GM12891 (cell line): ENCODE results near the gene ZNF217.
"Not testable (repeated sequence)": the region's sequence is repeated elsewhere in the genome, so short reads cannot be mapped to it uniquely, and the experiment has no call there.

ENCODE experiments used
- DNase-seq: peaks from one replicate; pipeline ENCODE4 v3.0.0; 2011; ENCODE audit warnings: low spot score; ENCODE audit not compliant: insufficient read length
- FAIRE-seq: peaks from 2 replicates; lab custom pipeline; 2011; peaks lifted over from hg19 to GRCh38; lab: Jason Lieb, UNC
- PAX5 ChIP-seq: IDR thresholded peaks from 2 replicates; pipeline ENCODE4 v1.6.1; 2011; ENCODE audit warnings: low read length, moderate library complexity, mild to moderate bottlenecking; ENCODE audit not compliant: insufficient read depth, severe bottlenecking
- POLR2A ChIP-seq: IDR thresholded peaks from 2 replicates; pipeline ENCODE4 v1.6.1; 2011; ENCODE audit warnings: low read depth, low read length, control low read depth
- POLR2AphosphoS5 ChIP-seq: IDR thresholded peaks from 2 replicates; pipeline ENCODE4 v1.6.1; 2011; ENCODE audit warnings: low read depth, low read length, control low read depth
- POU2F2 ChIP-seq: IDR thresholded peaks from 2 replicates; pipeline ENCODE4 v1.6.1; 2011; ENCODE audit warnings: low read depth, mild to moderate bottlenecking, control low read depth, low read length, moderate library complexity
- SPI1 ChIP-seq: IDR thresholded peaks from 2 replicates; pipeline ENCODE4 v1.6.1; 2011; ENCODE audit warnings: low read depth, low read length, control low read depth
- TAF1 ChIP-seq: IDR thresholded peaks from 2 replicates; pipeline ENCODE4 v1.6.1; 2011; ENCODE audit warnings: low read depth, low read length, control low read depth

ZNF217 gene

GRCh38 chr20:53621482-53622246 lies 28.0 kb upstream of the ZNF217 start:
- FAIRE-seq (peak; percentile 23), DNase-seq (no peak)
- TF ChIP-seq POU2F2 (no peak), SPI1 (peak; percentile 51)

DNA sequence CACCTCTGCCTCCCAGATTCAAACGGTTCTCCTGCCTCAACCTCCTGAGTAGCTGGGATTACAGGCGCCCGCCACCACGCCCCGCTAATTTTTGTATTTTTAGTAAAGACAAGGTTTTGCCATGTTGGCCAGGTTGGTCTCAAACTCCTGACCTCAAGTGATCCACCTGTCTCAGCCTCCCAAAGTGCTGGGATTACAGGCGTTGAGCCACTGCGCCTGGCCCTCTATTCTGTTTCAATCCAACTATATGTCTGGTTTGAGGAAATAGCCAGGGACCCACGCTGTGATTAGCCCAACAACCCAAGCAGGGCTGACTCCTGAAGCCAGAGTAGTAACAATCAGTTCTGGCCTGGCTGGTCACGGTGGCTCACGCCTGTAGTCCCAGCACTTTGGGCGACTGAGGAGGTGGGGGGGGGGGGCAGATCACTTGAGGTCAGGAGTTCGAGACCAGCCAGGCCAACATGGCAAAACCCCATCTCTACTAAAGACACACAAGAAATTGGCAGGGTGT lies 24.9 kb upstream of the ZNF217 start:
- FAIRE-seq, DNase-seq: not testable (repeated sequence)

DNA sequence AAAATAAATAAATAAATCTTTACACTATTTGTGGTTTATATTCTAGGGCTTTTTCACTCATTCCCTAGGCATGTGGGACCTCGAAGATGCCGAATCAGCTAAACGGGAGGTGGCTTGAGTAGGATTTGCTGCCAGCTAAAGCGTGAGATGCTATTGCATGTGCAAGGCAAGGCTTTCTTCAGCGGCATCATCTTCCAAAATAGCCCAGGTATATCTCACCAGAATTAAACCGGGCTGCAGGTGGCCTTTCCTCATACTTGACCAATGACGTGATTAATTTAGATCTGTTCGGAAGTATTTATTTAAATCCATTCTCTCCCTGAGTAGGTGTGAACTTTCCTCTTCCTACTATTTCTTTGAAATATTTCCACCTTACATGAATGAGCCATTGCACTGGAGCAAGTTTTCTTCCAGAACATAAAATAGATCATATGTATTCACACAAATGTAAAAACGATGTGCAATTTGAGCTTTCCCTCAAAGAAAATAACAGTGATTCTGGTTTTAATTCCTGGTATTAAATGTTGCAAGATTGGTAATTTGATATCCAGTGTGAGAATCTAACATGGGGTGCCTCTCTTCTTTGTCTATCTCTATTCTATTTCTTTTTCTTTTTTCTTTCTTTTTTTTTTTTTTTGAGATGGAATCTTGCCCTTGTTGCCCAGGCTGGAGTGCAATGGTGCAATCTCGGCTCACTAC lies 24.3 kb upstream of the ZNF217 start:
- no peak for FAIRE-seq
- TF ChIP-seq SPI1 (no peak), TAF1 (no peak), PAX5 (no peak), POLR2AphosphoS5 (no peak), POLR2A (no peak), POU2F2 (no peak)
- DNase-seq: no peak

DNA sequence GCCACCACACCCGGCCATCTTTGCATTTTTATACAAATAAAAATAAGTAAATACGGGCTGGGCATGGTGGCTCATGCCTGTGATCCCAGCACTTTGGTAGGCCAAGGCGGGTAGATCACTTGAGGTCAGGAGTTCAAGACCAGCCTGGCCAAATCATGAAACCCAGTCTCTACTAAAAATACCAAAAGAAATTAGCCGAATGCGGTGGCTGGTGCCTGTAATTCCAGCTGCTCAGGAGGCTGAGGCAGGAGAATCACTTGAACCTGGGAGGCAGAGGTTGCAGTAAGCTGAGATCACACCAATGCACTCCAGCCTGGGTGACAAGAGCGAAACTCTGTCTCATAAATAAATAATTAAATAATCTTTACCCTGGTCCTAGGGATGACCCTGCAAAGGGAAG lies 22.9 kb upstream of the ZNF217 start:
- FAIRE-seq, DNase-seq: not testable (repeated sequence)

DNA sequence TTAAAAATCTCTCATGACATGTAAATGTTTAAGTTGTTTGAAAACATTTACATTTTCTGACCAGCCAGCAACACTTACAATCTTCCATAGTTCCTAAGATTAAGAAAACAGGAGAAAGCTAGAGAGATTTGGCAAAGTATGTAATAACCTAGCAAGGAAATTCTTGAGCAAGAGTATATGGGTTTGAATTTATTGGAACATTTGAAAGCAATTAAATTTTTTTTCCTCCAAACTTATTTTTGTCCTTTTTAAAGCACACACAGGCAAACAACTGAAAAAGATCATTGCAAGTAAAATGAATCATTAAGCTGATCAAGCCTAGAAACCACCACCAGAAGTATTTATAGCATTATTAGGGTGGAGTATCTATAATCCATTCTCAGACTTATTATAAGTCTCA lies 20.1 kb upstream of the ZNF217 start:
- DNase-seq: no peak
- no peak for TF ChIP-seq POLR2A
- no peak for TF ChIP-seq SPI1
- TF ChIP-seq POU2F2: no peak
- FAIRE-seq: no peak

DNA sequence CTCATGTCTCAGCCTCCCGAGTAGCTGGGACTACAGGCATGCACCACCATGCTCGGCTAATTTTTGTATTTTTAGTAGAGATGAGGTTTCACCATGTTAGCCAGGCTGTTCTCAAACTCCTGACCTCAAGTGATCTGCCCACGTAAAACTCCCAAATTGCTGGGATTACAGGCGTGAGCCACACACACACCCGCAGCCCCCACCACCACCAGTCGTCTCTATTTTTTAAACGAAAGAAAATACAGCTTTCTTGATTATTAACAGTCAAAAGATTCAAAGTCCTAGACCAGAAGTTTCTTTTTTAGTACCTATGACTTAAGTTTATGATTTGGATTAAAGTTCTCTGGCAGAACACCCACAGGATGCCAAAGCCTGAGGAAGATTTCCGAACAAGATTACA lies 18.6 kb upstream of the ZNF217 start:
- DNase-seq, FAIRE-seq: not testable (repeated sequence)

DNA sequence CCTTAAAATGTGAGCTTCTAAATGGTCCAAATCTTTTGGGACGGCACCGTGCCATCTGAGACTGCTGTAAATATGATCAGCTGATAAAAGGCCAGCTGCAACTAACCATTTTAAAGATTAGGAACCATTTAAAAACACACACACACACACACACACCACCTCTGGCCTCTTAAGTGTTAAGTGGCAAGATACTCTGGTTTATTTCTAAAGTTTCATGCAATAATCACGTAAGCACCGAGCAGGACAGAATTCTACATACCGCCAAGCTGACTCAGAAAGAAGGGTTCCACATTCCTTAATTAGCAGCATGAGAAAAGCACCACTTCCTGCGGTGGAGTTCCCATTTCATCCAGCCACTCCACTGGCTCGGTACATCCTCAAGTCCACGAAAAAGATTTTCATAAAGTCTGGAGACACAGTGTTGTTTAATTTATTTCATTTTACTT lies 17.8 kb upstream of the ZNF217 start:
- peak; percentile 82 for FAIRE-seq
- no peak for DNase-seq
- TF ChIP-seq POU2F2 (peak; percentile 79), TAF1 (no peak), SPI1 (peak; percentile 82)

DNA sequence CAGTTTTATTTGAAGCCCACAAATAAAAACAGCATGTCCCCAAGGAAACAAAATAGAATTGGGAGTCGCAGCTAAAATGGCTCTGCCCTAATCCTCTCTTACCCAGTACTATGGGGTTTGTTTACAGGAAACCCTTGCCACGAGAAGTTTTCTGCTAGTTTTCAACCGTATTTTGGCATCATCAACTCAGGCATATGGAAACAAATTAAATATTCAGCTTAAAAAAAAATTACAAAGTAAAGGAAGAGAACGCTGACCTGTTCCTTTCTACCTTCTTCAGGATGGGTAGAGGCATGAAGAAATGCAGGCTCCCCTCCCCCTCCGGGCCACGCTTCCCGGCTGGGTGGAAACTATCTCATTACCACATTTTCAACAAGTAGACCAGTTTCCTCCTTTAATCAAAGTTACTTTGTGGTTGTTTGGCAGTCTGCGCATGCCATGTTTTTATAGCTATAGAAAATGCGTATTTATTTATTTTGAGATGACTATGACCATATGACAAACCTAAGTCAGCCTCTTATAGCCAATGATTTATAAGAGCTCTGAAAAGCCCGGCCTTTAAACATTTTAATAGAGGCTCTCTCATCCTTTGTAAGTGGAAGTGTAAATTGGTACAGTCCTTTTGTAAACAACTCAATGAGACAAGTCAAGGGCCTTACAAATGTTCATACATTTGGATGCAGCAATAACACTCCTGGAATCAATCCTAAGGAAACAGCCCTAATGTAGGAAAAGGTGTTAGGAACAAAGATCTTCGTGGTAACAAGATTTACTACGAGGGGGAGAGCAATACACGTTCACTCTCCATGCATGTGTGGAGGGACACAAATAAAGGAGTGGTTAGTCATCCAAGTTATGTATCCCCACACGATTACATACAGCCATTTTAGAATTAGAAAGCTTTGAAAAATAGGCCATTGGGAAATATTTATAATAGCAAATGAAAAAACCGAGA lies 16.1 kb upstream of the ZNF217 start:
- FAIRE-seq (peak; percentile 74), DNase-seq (no peak)
- TF ChIP-seq SPI1 (no peak), POLR2A (peak; percentile 34; the same call in 1 of the 2 replicates), TAF1 (peak; percentile 55; the same call in 1 of the 2 replicates), POU2F2 (peak; percentile 26; the same call in 1 of the 2 replicates), PAX5 (no peak), POLR2AphosphoS5 (no peak)

DNA sequence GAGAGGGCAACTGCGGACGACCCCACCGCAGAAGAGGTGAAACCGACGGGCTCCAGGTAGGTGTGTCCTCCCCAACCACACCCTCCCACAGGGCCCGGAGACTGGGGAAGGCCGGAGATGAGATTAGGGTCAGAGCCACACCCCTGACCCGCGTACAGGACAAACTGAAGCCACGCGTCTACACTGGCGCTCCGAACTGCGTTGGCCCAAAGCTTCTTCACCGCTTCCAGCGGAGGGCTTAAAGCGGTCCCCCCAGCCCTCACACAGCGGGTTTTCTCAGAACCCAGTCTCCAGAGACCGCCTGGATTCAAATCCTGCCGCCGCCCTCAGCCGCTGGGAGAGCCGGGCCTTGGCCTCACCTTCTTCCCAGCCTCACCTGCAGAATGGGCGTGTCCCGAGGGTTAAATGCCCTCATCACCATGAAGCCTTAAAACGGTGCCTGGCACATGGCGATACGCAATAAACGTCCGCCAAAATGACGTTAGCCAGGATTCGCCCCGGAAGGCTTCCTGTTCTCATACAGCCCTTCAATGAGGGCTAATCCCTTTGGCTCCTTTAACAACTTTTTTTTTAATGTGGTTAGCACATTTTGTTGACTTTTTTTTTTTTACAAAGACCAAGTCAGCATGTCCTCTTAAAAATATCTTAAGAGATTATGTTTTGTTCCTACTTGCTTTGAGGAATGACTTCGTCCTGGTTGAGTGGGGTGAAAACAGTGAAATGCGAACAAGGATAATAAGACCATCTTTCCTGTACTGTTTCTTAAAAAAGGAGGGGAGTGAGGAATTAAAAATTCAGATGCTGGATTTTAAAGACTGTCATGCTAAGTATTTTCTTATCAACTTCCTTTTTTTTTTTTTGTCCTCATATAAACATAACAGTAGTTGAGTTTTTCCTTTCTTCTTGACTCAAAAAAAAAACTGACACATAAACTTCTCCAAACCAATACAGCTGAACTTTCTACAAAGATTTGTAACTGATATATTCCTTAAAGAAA lies 15.1 kb upstream of the ZNF217 start:
- no peak for FAIRE-seq
- no peak for DNase-seq
- TF ChIP-seq POLR2AphosphoS5 (no peak), TAF1 (no peak), SPI1 (no peak), PAX5 (no peak), POLR2A (no peak), POU2F2 (no peak)

- FAIRE-seq (no peak), DNase-seq (no peak)
- no peak for TF ChIP-seq POLR2AphosphoS5
- no peak for TF ChIP-seq SPI1
- no peak for TF ChIP-seq PAX5
- TF ChIP-seq TAF1: no peak
- TF ChIP-seq POLR2A: no peak
These were observed 14.4 kb upstream of the ZNF217 start for GRCh38 chr20:53608071-53608455.
